ENCODE measurements around the gene ARHGAP44.
A peak's percentile ranks its signal among the peaks of the same experiment; 100 is the strongest.
"Not testable (repeated sequence)": the region's sequence is repeated elsewhere in the genome, so short reads cannot be mapped to it uniquely, and the experiment has no call there.

ARHGAP44 gene

GRCh38 chr17:12966413-12966812, 177.1 kb downstream of the ARHGAP44 start:
- no peak for DNase-seq

- no peak for DNase-seq
Observed at GRCh38 chr17:12967962-12968361, 178.7 kb downstream of the ARHGAP44 start.

GRCh38 chr17:12973496-12974004, 184.3 kb downstream of the ARHGAP44 start:
- peak; percentile 66 for DNase-seq

- DNase-seq, result peak; percentile 63
Observed at GRCh38 chr17:12974005-12974531, 184.8 kb downstream of the ARHGAP44 start.

- DNase-seq, result no peak
Observed at GRCh38 chr17:12977008-12977751, 187.9 kb downstream of the ARHGAP44 start.

- DNase-seq, result not testable (repeated sequence)
Observed at GRCh38 chr17:12978787-12979186, 189.5 kb downstream of the ARHGAP44 start.

- DNase-seq, result no peak
Observed at GRCh38 chr17:12979246-12979645, 189.9 kb downstream of the ARHGAP44 start.

- DNase-seq, result no peak
Observed at GRCh38 chr17:12979826-12980500, 190.7 kb downstream of the ARHGAP44 start.

- no peak for DNase-seq
Observed at GRCh38 chr17:12982224-12982623, 192.9 kb downstream of the ARHGAP44 start.

- peak; percentile 92 for DNase-seq
Observed at GRCh38 chr17:12983991-12984884, 194.9 kb downstream of the ARHGAP44 start.

GRCh38 chr17:12985431-12986293, 196.4 kb downstream of the ARHGAP44 start:
- peak; percentile 67 for DNase-seq

GRCh38 chr17:12987120-12987519, 197.8 kb downstream of the ARHGAP44 start:
- no peak for DNase-seq

- DNase-seq, result no peak
Observed at GRCh38 chr17:12990041-12990808, 200.9 kb downstream of the ARHGAP44 start.

- DNase-seq, result no peak
Observed at GRCh38 chr17:12990926-12991325, 201.6 kb downstream of the ARHGAP44 start.

GRCh38 chr17:12992676-12993075, 203.4 kb downstream of the ARHGAP44 start:
- no peak for DNase-seq

- no peak for DNase-seq
Observed at GRCh38 chr17:12993631-12994030, 204.3 kb downstream of the ARHGAP44 start.

- no peak for DNase-seq
Observed at GRCh38 chr17:12994341-12995074, 205.2 kb downstream of the ARHGAP44 start.

GRCh38 chr17:12995106-12995895, 206.0 kb downstream of the ARHGAP44 start:
- no peak for DNase-seq

- DNase-seq, result no peak
Observed at GRCh38 chr17:12995896-12996295, 206.6 kb downstream of the ARHGAP44 start.

Data from left hindlimb (tissue), 1 donor.